SK-N-SH treated with all-trans-retinoic acid at 6 μM for 48 hours (cell line): ENCODE data around the gene LARGE1.

Source experiments
- ATAC-seq: fragments of 200-7000 bp; cut with Tn5 transposase; 3 replicates; pipeline ENCODE4 v1.9.1; 2020; ENCODE audit warnings: mild to moderate bottlenecking, moderate library complexity
- ARNTL ChIP-seq: fragments of 450-650 bp; formaldehyde crosslinking; IDR thresholded peaks from 2 replicates; pipeline ENCODE4 v1.5.0; 2020; ENCODE audit warnings: low read depth, mild to moderate bottlenecking, moderate library complexity, borderline replicate concordance
- BACH2 ChIP-seq: fragments of 250-450 bp; sonication (Bioruptor Pico); IDR thresholded peaks from 2 replicates; pipeline ENCODE4 v1.9.0; 2021; ENCODE audit warnings: mild to moderate bottlenecking, borderline replicate concordance
- CSDC2 ChIP-seq: fragments of 250-450 bp; sonication (Bioruptor Pico); IDR thresholded peaks from 2 replicates; pipeline ENCODE4 v1.5.0; 2020; ENCODE audit warnings: mild to moderate bottlenecking, moderate library complexity
- CSRNP3 ChIP-seq: fragments of 250-450 bp; sonication (Bioruptor Pico); IDR thresholded peaks from 2 replicates; pipeline ENCODE4 v1.5.1; 2021; ENCODE audit warnings: mild to moderate bottlenecking, moderate library complexity
- ESRRG ChIP-seq: fragments of 250-450 bp; sonication (Bioruptor Pico); IDR thresholded peaks from 2 replicates; pipeline ENCODE4 v1.6.1; 2021; ENCODE audit warnings: mild to moderate bottlenecking
- GLIS3 ChIP-seq: fragments of 250-450 bp; sonication (Bioruptor Pico); IDR thresholded peaks from 2 replicates; pipeline ENCODE4 v1.5.0; 2020; ENCODE audit warnings: mild to moderate bottlenecking, moderate library complexity
- ISL1 ChIP-seq: fragments of 250-450 bp; sonication (Bioruptor Pico); IDR thresholded peaks from 2 replicates; pipeline ENCODE4 v2.1.2; 2022; ENCODE audit warnings: mild to moderate bottlenecking, moderate library complexity
- OSR1 ChIP-seq: fragments of 250-450 bp; sonication (Bioruptor Pico); IDR thresholded peaks from 2 replicates; pipeline ENCODE4 v1.8.0; 2022; ENCODE audit warnings: moderate library complexity, mild to moderate bottlenecking, inconsistent platforms
- PATZ1 ChIP-seq: fragments of 250-450 bp; sonication (Bioruptor Pico); IDR thresholded peaks from 2 replicates; pipeline ENCODE4 v1.8.0; 2020; ENCODE audit warnings: mild to moderate bottlenecking, moderate library complexity, borderline replicate concordance
- POU6F1 ChIP-seq: fragments of 250-450 bp; sonication (Bioruptor Pico); IDR thresholded peaks from 2 replicates; pipeline ENCODE4 v1.8.0; 2021; ENCODE audit warnings: low read depth, mild to moderate bottlenecking, moderate library complexity, borderline replicate concordance
- PPARA ChIP-seq: fragments of 250-450 bp; sonication (Bioruptor Pico); IDR thresholded peaks from 2 replicates; pipeline ENCODE4 v1.5.0; 2020; ENCODE audit warnings: mild to moderate bottlenecking, borderline replicate concordance
- RARB ChIP-seq: fragments of 250-450 bp; sonication (Bioruptor Pico); IDR thresholded peaks from 2 replicates; pipeline ENCODE4 v1.8.0; 2021; ENCODE audit warnings: mild to moderate bottlenecking, moderate library complexity
- SNAI2 ChIP-seq: fragments of 250-450 bp; sonication (Bioruptor Pico); IDR thresholded peaks from 2 replicates; pipeline ENCODE4 v1.5.0; 2020; ENCODE audit warnings: mild to moderate bottlenecking, moderate library complexity
- TCF4 ChIP-seq: fragments of 250-450 bp; sonication (Bioruptor Pico); IDR thresholded peaks from 2 replicates; pipeline ENCODE4 v1.8.0; 2021; ENCODE audit warnings: mild to moderate bottlenecking, moderate library complexity, borderline replicate concordance
- TOX ChIP-seq: fragments of 250-450 bp; sonication (Bioruptor Pico); IDR thresholded peaks from 2 replicates; pipeline ENCODE4 v1.8.0; 2021; ENCODE audit warnings: mild to moderate bottlenecking, moderate library complexity, borderline replicate concordance
- TSHZ2 ChIP-seq: fragments of 250-450 bp; sonication (Bioruptor Pico); IDR thresholded peaks from 2 replicates; pipeline ENCODE4 v1.5.0; 2020; ENCODE audit warnings: mild to moderate bottlenecking, moderate library complexity
- ZFP3 ChIP-seq: fragments of 250-450 bp; sonication (Bioruptor Pico); IDR thresholded peaks from 2 replicates; pipeline ENCODE4 v1.5.0; 2020; ENCODE audit warnings: mild to moderate bottlenecking, moderate library complexity
- ZFP30 ChIP-seq: fragments of 450-650 bp; formaldehyde crosslinking; IDR thresholded peaks from 2 replicates; pipeline ENCODE4 v1.5.0; 2022; ENCODE audit warnings: mild to moderate bottlenecking, moderate library complexity
- ZNF70 ChIP-seq: fragments of 450-650 bp; formaldehyde crosslinking; IDR thresholded peaks from 2 replicates; pipeline ENCODE4 v1.5.0; 2020; ENCODE audit warnings: mild to moderate bottlenecking, moderate library complexity
- ZNF8 ChIP-seq: fragments of 450-650 bp; formaldehyde crosslinking; IDR thresholded peaks from 2 replicates; pipeline ENCODE4 v1.5.0; 2020; ENCODE audit warnings: mild to moderate bottlenecking, moderate library complexity
- TF ChIP-seq, protein P1 (sequence below): fragments of 250-450 bp; sonication (Bioruptor Pico); IDR thresholded peaks from 2 replicates; pipeline ENCODE4 v1.5.1; 2020; ENCODE audit warnings: low read depth, mild to moderate bottlenecking, moderate library complexity

LARGE1 gene

GRCh38 chr22:33362702-33363101 is 557.6 kb downstream of the LARGE1 start (continued):
- TF ChIP-seq CSRNP3 (no peak), TOX (CRISPR knock-in tag) (no peak), TCF4 (no peak), OSR1 (CRISPR knock-in tag) (no peak), ZNF8 (CRISPR knock-in tag) (no peak)

DNA sequence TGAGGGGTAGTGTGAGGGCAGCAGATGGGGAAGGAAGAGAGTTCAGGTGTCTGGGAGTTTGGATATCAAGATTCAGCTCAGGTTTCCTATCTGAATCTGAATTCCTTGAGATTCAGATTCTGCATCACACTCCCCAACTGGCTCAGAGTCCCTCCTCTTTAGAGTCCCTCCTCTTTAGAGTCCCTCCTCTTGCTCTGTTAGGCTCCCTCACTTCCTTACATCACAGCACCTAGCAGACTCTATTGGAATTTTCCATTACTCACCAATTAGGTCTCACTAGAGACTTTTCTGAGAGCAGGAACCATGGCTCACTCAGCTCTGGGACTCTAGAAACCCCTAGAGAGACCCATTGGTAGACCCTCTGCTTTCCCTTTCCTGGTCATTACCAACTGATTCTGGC is 558.7 kb downstream of the LARGE1 start:
- no peak for ATAC-seq
- TF ChIP-seq, protein P1, sequence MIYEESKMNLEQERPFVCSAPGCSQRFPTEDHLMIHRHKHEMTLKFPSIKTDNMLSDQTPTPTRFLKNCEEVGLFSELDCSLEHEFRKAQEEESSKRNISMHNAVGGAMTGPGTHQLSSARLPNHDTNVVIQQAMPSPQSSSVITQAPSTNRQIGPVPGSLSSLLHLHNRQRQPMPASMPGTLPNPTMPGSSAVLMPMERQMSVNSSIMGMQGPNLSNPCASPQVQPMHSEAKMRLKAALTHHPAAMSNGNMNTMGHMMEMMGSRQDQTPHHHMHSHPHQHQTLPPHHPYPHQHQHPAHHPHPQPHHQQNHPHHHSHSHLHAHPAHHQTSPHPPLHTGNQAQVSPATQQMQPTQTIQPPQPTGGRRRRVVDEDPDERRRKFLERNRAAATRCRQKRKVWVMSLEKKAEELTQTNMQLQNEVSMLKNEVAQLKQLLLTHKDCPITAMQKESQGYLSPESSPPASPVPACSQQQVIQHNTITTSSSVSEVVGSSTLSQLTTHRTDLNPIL (CRISPR knock-in tag) = no peak
- TF ChIP-seq OSR1 (CRISPR knock-in tag) (no peak), PPARA (no peak), TSHZ2 (CRISPR knock-in tag) (no peak), ZFP3 (CRISPR knock-in tag) (no peak), TOX (CRISPR knock-in tag) (no peak), GLIS3 (CRISPR knock-in tag) (no peak), ZFP30 (CRISPR knock-in tag) (no peak), ZNF8 (CRISPR knock-in tag) (no peak), PATZ1 (CRISPR knock-in tag) (no peak), RARB (CRISPR knock-in tag) (no peak), ZNF70 (no peak), BACH2 (no peak), CSDC2 (no peak), SNAI2 (CRISPR knock-in tag) (no peak), TCF4 (no peak), ARNTL (CRISPR knock-in tag) (no peak), POU6F1 (CRISPR knock-in tag) (no peak), ESRRG (CRISPR knock-in tag) (no peak), ISL1 (CRISPR knock-in tag) (no peak)

- no peak for TF ChIP-seq PPARA
- no peak for ATAC-seq
Measured at GRCh38 chr22:33357981-33358399, 562.3 kb downstream of the LARGE1 start.

GRCh38 chr22:33354928-33355327 is 565.3 kb downstream of the LARGE1 start:
- TF ChIP-seq GLIS3 (CRISPR knock-in tag) (no peak), TOX (CRISPR knock-in tag) (no peak), CSRNP3 (no peak), ESRRG (CRISPR knock-in tag) (no peak), BACH2 (no peak), TCF4 (no peak), ZNF8 (CRISPR knock-in tag) (no peak), PPARA (no peak), ZFP30 (CRISPR knock-in tag) (no peak), PATZ1 (CRISPR knock-in tag) (no peak), RARB (CRISPR knock-in tag) (no peak)
- no peak for ATAC-seq
